ENCODE results near the gene FOXRED2.

GRCh38 chr22:36481393-36482168 is 25.3 kb downstream of the FOXRED2 start, which contains the start of gene TXN2:
- TF ChIP-seq CTCF (IDR thresholded peaks at IDR 0.05; ENCODE audit: low read depth, low read length) (no peak), EZH2phosphoT487 (IDR thresholded peaks at IDR 0.05; ENCODE audit: low read depth) (no peak)

All from OCI-LY3 (cell line).